ENCODE measurements around the gene ZNF507. TPM values are rescaled to one million over a fixed set of nuclear protein-coding genes. Genes with fewer than 3 reads are reported as not detected.

Gene ZNF507
- total and polyA plus RNA-seq, 4 donors, result 2.9 to 14.1 (median 7.1) TPM

DNA sequence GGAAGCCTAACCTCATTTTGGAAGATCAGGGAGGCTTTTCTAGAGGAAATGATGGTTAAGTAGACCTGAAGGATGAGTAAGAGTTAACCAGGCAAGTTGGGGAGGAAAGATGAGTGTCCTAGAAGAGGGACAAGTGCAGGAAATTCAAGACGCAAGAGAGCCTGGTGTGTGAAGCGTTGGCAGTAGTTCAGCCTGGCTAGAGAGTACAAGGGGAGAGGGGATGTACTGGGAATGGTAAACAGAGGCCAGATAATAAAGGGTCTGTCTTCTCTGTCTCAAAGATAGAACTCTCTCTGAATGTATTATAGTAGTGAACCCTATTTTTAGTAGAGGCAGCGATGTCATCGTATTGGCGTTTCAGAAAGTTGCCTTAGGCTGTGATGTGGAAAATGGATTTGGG lies 69.8 kb downstream of the ZNF507 start:
- Histone ChIP-seq H3K27ac (ENCODE audit: low read depth in 1 of 2, low read length in 2 of 2) (no peak overlapping the region), H3K36me3 (ENCODE audit: control insufficient read depth in 4 of 4, insufficient read depth in 3 of 4, low read depth in 1 of 4, low read length in 3 of 4) (peaks cover 1 to 19% (median 5%) of the 10 kb centered on the region in 4 donors), H3K27me3 (ENCODE audit: control insufficient read depth in 4 of 4, insufficient read depth in 4 of 4, low read length in 3 of 4) (no peaks in the 10 kb centered on the region), H3K9ac (ENCODE audit: low read depth in 1 of 2, low read length in 2 of 2) (no peak overlapping the region), H3K9me3 (ENCODE audit: control insufficient read depth in 4 of 4, low read length in 3 of 4) (no peaks in the 10 kb centered on the region), H3K4me1 (ENCODE audit: control insufficient read depth in 4 of 4, insufficient read depth in 4 of 4, low read length in 3 of 4) (no peaks in the 10 kb centered on the region), H3K4me3 (ENCODE audit: low read depth in 1 of 3, low read length in 3 of 3) (no peak overlapping the region)
- WGBS, result 92% methylated on average over 5 of the region's 5 CpGs
- no peak for TF ChIP-seq FOXA1 (IDR thresholded peaks at IDR 0.05)
- no peak for TF ChIP-seq RXRA (IDR thresholded peaks at IDR 0.05)
- TF ChIP-seq, protein P1, sequence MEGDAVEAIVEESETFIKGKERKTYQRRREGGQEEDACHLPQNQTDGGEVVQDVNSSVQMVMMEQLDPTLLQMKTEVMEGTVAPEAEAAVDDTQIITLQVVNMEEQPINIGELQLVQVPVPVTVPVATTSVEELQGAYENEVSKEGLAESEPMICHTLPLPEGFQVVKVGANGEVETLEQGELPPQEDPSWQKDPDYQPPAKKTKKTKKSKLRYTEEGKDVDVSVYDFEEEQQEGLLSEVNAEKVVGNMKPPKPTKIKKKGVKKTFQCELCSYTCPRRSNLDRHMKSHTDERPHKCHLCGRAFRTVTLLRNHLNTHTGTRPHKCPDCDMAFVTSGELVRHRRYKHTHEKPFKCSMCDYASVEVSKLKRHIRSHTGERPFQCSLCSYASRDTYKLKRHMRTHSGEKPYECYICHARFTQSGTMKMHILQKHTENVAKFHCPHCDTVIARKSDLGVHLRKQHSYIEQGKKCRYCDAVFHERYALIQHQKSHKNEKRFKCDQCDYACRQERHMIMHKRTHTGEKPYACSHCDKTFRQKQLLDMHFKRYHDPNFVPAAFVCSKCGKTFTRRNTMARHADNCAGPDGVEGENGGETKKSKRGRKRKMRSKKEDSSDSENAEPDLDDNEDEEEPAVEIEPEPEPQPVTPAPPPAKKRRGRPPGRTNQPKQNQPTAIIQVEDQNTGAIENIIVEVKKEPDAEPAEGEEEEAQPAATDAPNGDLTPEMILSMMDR (IDR thresholded peaks at IDR 0.05; ENCODE audit: low read depth, low read length, missing input control), result no peak
- no peak for TF ChIP-seq JUND (IDR thresholded peaks at IDR 0.05)
- DNase-seq (ENCODE audit: low spot score), result no peak

DNA sequence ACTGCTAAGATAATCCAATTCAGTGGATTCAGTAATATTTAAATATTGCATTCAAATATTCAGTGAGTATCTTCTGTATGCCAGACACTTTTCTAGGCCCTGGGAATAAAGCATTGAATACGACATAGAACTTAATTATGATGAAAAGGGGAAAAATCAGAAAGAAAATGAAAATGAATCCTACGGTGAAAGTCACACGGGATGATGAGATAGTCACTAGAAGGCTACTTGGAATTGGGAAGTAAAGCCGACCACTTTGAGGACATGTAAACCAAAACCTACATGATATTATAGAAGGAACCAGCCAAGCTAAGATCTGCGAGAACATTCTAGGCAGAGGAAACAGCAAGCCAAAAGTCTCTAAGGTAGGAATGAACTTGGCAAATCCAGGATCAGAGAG lies 70.3 kb downstream of the ZNF507 start:
- H3K27ac ChIP-seq (ENCODE audit: low read depth in 1 of 2, low read length in 2 of 2), result no peak overlapping the region
- TF ChIP-seq EGR1 (IDR thresholded peaks at IDR 0.05; ENCODE audit: low read depth in 2 of 2) (no peak), FOXA2 (IDR thresholded peaks at IDR 0.05) (no peak), GABPA (IDR thresholded peaks at IDR 0.05 in 1 of 2, conservative IDR thresholded peaks at IDR 0.05 in 1 of 2) (no peak)
- TF ChIP-seq, protein P2, sequence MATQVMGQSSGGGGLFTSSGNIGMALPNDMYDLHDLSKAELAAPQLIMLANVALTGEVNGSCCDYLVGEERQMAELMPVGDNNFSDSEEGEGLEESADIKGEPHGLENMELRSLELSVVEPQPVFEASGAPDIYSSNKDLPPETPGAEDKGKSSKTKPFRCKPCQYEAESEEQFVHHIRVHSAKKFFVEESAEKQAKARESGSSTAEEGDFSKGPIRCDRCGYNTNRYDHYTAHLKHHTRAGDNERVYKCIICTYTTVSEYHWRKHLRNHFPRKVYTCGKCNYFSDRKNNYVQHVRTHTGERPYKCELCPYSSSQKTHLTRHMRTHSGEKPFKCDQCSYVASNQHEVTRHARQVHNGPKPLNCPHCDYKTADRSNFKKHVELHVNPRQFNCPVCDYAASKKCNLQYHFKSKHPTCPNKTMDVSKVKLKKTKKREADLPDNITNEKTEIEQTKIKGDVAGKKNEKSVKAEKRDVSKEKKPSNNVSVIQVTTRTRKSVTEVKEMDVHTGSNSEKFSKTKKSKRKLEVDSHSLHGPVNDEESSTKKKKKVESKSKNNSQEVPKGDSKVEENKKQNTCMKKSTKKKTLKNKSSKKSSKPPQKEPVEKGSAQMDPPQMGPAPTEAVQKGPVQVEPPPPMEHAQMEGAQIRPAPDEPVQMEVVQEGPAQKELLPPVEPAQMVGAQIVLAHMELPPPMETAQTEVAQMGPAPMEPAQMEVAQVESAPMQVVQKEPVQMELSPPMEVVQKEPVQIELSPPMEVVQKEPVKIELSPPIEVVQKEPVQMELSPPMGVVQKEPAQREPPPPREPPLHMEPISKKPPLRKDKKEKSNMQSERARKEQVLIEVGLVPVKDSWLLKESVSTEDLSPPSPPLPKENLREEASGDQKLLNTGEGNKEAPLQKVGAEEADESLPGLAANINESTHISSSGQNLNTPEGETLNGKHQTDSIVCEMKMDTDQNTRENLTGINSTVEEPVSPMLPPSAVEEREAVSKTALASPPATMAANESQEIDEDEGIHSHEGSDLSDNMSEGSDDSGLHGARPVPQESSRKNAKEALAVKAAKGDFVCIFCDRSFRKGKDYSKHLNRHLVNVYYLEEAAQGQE (IDR thresholded peaks at IDR 0.05), result no peak
- TF ChIP-seq, protein P3, sequence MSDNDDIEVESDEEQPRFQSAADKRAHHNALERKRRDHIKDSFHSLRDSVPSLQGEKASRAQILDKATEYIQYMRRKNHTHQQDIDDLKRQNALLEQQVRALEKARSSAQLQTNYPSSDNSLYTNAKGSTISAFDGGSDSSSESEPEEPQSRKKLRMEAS (IDR thresholded peaks at IDR 0.05), result no peak
- no peaks in the 10 kb centered on the region for H3K9me3 ChIP-seq (ENCODE audit: control insufficient read depth in 4 of 4, low read length in 3 of 4)
- H3K4me1 ChIP-seq (ENCODE audit: control insufficient read depth in 4 of 4, insufficient read depth in 4 of 4, low read length in 3 of 4), result no peaks in the 10 kb centered on the region
- 93% methylated on average over 5 of the region's 5 CpGs for WGBS
- no peaks in the 10 kb centered on the region for H3K27me3 ChIP-seq (ENCODE audit: control insufficient read depth in 4 of 4, insufficient read depth in 4 of 4, low read length in 3 of 4)
- no peak overlapping the region for H3K4me3 ChIP-seq (ENCODE audit: low read depth in 1 of 3, low read length in 3 of 3)
- DNase-seq (ENCODE audit: low spot score), result no peak
- no peak overlapping the region for H3K9ac ChIP-seq (ENCODE audit: low read depth in 1 of 2, low read length in 2 of 2)
- H3K36me3 ChIP-seq (ENCODE audit: control insufficient read depth in 4 of 4, insufficient read depth in 3 of 4, low read depth in 1 of 4, low read length in 3 of 4), result peaks cover 1 to 19% (median 4%) of the 10 kb centered on the region in 4 donors

DNA sequence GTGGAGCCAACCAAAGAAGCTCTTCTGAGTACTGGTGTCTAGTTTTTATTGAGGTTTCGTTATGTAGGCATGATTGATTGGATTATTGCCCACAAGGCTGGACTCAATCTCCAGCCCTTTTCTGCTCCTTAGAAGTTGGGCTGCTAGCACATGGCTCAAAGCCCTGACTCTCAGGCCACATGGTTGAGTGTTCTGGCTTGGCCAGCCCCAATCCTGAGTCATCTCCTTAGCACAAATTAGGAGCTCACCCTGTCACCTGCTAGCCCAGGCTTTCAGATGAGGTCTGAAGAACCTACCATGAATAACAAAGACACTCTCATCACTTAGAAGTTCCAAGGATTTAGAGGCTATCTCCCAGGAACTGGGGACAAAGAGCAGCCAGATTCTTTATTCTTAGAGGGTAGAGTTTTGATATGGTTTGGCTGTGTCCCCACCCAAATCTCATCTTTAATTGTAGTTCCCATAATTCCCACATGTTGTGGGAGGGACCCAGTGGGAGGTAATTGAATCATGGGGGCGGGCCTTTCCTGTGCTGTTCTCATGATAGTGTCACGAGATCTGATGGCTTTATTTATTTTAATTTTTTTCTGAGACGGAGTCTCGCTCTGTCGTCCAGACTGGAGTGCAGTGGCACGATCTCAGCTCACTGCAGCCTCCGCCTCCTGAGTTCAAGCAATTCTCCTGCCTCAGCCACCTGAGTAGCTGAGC lies 71.5 kb downstream of the ZNF507 start:
- Histone ChIP-seq H3K9ac (ENCODE audit: low read depth in 1 of 2, low read length in 2 of 2) (no peak overlapping the region), H3K4me3 (ENCODE audit: low read depth in 1 of 3, low read length in 3 of 3) (no peak overlapping the region), H3K36me3 (ENCODE audit: control insufficient read depth in 4 of 4, insufficient read depth in 3 of 4, low read depth in 1 of 4, low read length in 3 of 4) (peaks cover 0 to 11% (median under 1%) of the 10 kb centered on the region in 4 donors), H3K27ac (ENCODE audit: low read depth in 1 of 2, low read length in 2 of 2) (no peak overlapping the region), H3K9me3 (ENCODE audit: control insufficient read depth in 4 of 4, low read length in 3 of 4) (no peaks in the 10 kb centered on the region), H3K4me1 (ENCODE audit: control insufficient read depth in 4 of 4, insufficient read depth in 4 of 4, low read length in 3 of 4) (no peaks in the 10 kb centered on the region), H3K27me3 (ENCODE audit: control insufficient read depth in 4 of 4, insufficient read depth in 4 of 4, low read length in 3 of 4) (no peaks in the 10 kb centered on the region)
- 97% methylated on average over 8 of the region's 8 CpGs for WGBS
- no peak for DNase-seq (ENCODE audit: low spot score)
- TF ChIP-seq SP1 (IDR thresholded peaks at IDR 0.05), result no peak
- TF ChIP-seq RAD21 (IDR thresholded peaks at IDR 0.05), result no peak
- TF ChIP-seq, protein P4, sequence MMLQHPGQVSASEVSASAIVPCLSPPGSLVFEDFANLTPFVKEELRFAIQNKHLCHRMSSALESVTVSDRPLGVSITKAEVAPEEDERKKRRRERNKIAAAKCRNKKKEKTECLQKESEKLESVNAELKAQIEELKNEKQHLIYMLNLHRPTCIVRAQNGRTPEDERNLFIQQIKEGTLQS (IDR thresholded peaks at IDR 0.05), result no peak
- TF ChIP-seq GABPA (IDR thresholded peaks at IDR 0.05 in 1 of 2, conservative IDR thresholded peaks at IDR 0.05 in 1 of 2), result no peak
- TF ChIP-seq RXRA (IDR thresholded peaks at IDR 0.05), result no peak
- TF ChIP-seq, protein P3 (IDR thresholded peaks at IDR 0.05), result no peak
- TF ChIP-seq EGR1 (IDR thresholded peaks at IDR 0.05; ENCODE audit: low read depth in 2 of 2), result no peak
- TF ChIP-seq, protein P5, sequence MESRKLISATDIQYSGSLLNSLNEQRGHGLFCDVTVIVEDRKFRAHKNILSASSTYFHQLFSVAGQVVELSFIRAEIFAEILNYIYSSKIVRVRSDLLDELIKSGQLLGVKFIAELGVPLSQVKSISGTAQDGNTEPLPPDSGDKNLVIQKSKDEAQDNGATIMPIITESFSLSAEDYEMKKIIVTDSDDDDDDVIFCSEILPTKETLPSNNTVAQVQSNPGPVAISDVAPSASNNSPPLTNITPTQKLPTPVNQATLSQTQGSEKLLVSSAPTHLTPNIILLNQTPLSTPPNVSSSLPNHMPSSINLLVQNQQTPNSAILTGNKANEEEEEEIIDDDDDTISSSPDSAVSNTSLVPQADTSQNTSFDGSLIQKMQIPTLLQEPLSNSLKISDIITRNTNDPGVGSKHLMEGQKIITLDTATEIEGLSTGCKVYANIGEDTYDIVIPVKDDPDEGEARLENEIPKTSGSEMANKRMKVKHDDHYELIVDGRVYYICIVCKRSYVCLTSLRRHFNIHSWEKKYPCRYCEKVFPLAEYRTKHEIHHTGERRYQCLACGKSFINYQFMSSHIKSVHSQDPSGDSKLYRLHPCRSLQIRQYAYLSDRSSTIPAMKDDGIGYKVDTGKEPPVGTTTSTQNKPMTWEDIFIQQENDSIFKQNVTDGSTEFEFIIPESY (IDR thresholded peaks at IDR 0.05), result no peak
- TF ChIP-seq, protein P1 (IDR thresholded peaks at IDR 0.05; ENCODE audit: low read depth, low read length, missing input control), result no peak

All from liver (tissue), 9 donors.